H1 (cell line): ENCODE data around the gene PDHX. TPM values are rescaled to one million over a fixed set of nuclear protein-coding genes. Genes with fewer than 3 reads are reported as not detected.

ENCODE experiments used
- CTCF ChIA-PET: fragments of 300-600 bp; sonication (Branson Sonifier 250); formaldehyde crosslinking; loops from one replicate; lab custom pipeline; 2021; ENCODE audit not compliant: partially characterized antibody; lab: Charles Lee
- POLR2A ChIA-PET: fragments of 300-600 bp; sonication (Branson Sonifier 250); formaldehyde crosslinking; loops from one replicate; lab custom pipeline; 2021; ENCODE audit warnings: inconsistent platforms; ENCODE audit not compliant: partially characterized antibody; lab: Charles Lee
- DNase-seq, 2 experiments: peaks; one replicate each; pipeline versions ENCODE4 v3.0.0 to v3.0.0-alpha.2; 2010 to 2022; ENCODE audit warnings: low spot score in 2 of 2, low read depth in 1 of 2, mixed read lengths in 1 of 2
- FAIRE-seq: peaks from 2 replicates; lab custom pipeline; 2011; peaks lifted over from hg19 to GRCh38; lab: Jason Lieb, UNC
- H2AFZ ChIP-seq: 2 replicates; pipeline ENCODE4 v1.8.1; 2012; ENCODE audit warnings: low read length, inconsistent platforms
- H2AK5ac ChIP-seq: 2 replicates; pipeline ENCODE4 v1.6.1; 2013; ENCODE audit warnings: low read depth, low read length
- H2BK120ac ChIP-seq: replicated peaks from 2 replicates; pipeline ENCODE3; 2013; ENCODE audit warnings: low read depth, low read length, inconsistent platforms
- H2BK12ac ChIP-seq: 2 replicates; pipeline ENCODE4 v1.6.1; 2013; ENCODE audit warnings: low read depth, low read length
- H2BK15ac ChIP-seq: 2 replicates; pipeline ENCODE4 v1.6.1; 2013; ENCODE audit warnings: low read length
- H2BK20ac ChIP-seq: 2 replicates; pipeline ENCODE4 v1.6.1; 2013; ENCODE audit warnings: low read length
- H2BK5ac ChIP-seq: 2 replicates; pipeline ENCODE4 v1.6.1; 2013; ENCODE audit warnings: low read depth, low read length
- H3K14ac ChIP-seq: 2 replicates; pipeline ENCODE4 v1.6.1; 2013; ENCODE audit warnings: inconsistent platforms; ENCODE audit not compliant: insufficient read length
- H3K18ac ChIP-seq: 2 replicates; pipeline ENCODE4 v1.6.1; 2013; ENCODE audit warnings: low read length; ENCODE audit errors: extremely low read depth
- H3K23ac ChIP-seq: 2 replicates; pipeline ENCODE4 v1.6.1; 2013; ENCODE audit warnings: inconsistent platforms; ENCODE audit not compliant: insufficient read length
- H3K23me2 ChIP-seq: 2 replicates; pipeline ENCODE4 v1.6.1; 2013; ENCODE audit warnings: low read depth, low read length
- H3K27ac ChIP-seq: 2 replicates; pipeline ENCODE4 v1.6.1; 2011; ENCODE audit warnings: low read depth, low read length, inconsistent platforms
- H3K27me3 ChIP-seq, 4 experiments: replicated peaks in 1 of 4; 1 replicate in 1 of 4; 2 replicates in 3 of 4; pipeline versions ENCODE4 v1.6.1 to v1.8.1; 2011 to 2013; ENCODE audit warnings: low read length in 3 of 4, mild to moderate bottlenecking in 3 of 4, inconsistent platforms in 2 of 4, mixed read lengths in 2 of 4, moderate library complexity in 1 of 4; ENCODE audit not compliant: control insufficient read depth in 3 of 4, insufficient read depth in 3 of 4; ENCODE audit errors: extremely low read depth in 1 of 4
- H3K36me3 ChIP-seq, 4 experiments: 2 replicates each; pipeline versions ENCODE4 v1.6.1 to v1.8.1; 2011 to 2013; ENCODE audit warnings: mild to moderate bottlenecking in 4 of 4, low read length in 3 of 4, moderate library complexity in 2 of 4, control low read depth in 1 of 4, inconsistent platforms in 1 of 4; ENCODE audit not compliant: insufficient read depth in 4 of 4, control insufficient read depth in 2 of 4
- H3K4ac ChIP-seq: replicated peaks from 2 replicates; pipeline ENCODE3; 2013; ENCODE audit warnings: low read length, low read depth, mixed read lengths, inconsistent platforms; ENCODE audit not compliant: insufficient read length
- H3K4me1 ChIP-seq, 4 experiments: replicated peaks in 1 of 4; 1 replicate in 1 of 4; 2 replicates in 3 of 4; pipeline versions ENCODE4 v1.6.1 to v1.8.1; 2011 to 2013; ENCODE audit warnings: low read length in 3 of 4, inconsistent platforms in 2 of 4, mixed read lengths in 1 of 4; ENCODE audit not compliant: insufficient read depth in 4 of 4, control insufficient read depth in 3 of 4
- H3K4me2 ChIP-seq, 2 experiments: 2 replicates each; pipeline versions ENCODE4 v1.6.1 to v1.8.1; 2011 to 2013; ENCODE audit warnings: low read depth in 2 of 2, low read length in 2 of 2, control low read depth in 1 of 2, inconsistent platforms in 1 of 2, mild to moderate bottlenecking in 1 of 2; ENCODE audit not compliant: insufficient read depth in 1 of 2
- H3K4me3 ChIP-seq, 4 experiments: fragments of 200-600, 300-600 bp in 1 of 4; sonication (generic), shearing (Covaris generic), sonication (Bioruptor Twin) in 1 of 4; 2 replicates each; pipeline versions ENCODE4 v1.5.1 to v1.8.1; 2011 to 2016; ENCODE audit warnings: low read length in 4 of 4, low read depth in 3 of 4, control low read depth in 2 of 4, inconsistent platforms in 2 of 4, mild to moderate bottlenecking in 2 of 4, mixed read lengths in 1 of 4, moderate library complexity in 1 of 4; ENCODE audit not compliant: insufficient read depth in 2 of 4; ENCODE audit errors: extremely low read depth in 1 of 4
- H3K56ac ChIP-seq: replicated peaks from 2 replicates; pipeline ENCODE3; 2013; ENCODE audit warnings: low read depth, mild to moderate bottlenecking, mixed read lengths, low read length, inconsistent platforms; ENCODE audit not compliant: insufficient read length
- H3K79me1 ChIP-seq: 2 replicates; pipeline ENCODE4 v1.6.1; 2013; ENCODE audit warnings: low read depth, low read length, control low read depth
- H3K79me2 ChIP-seq, 2 experiments: 2 replicates each; pipeline versions ENCODE4 v1.6.1 to v1.8.1; 2012 to 2013; ENCODE audit warnings: low read length in 2 of 2, mild to moderate bottlenecking in 2 of 2, inconsistent platforms in 1 of 2; ENCODE audit not compliant: insufficient read depth in 2 of 2, control insufficient read depth in 1 of 2
- H3K9ac ChIP-seq, 4 experiments: replicated peaks in 1 of 4; 1 replicate in 1 of 4; 2 replicates in 3 of 4; pipeline versions ENCODE4 v1.6.1 to v1.8.1; 2011 to 2013; ENCODE audit warnings: low read depth in 3 of 4, low read length in 3 of 4, control low read depth in 2 of 4, mild to moderate bottlenecking in 2 of 4, moderate library complexity in 2 of 4, inconsistent platforms in 1 of 4; ENCODE audit errors: extremely low read depth in 1 of 4
- H3K9me3 ChIP-seq, 2 experiments: 2 replicates each; pipeline versions ENCODE4 v1.6.1 to v1.8.1; 2012 to 2013; ENCODE audit warnings: mild to moderate bottlenecking in 2 of 2, moderate library complexity in 2 of 2, control low read depth in 1 of 2, inconsistent platforms in 1 of 2, low read depth in 1 of 2, low read length in 1 of 2, mixed read lengths in 1 of 2; ENCODE audit not compliant: insufficient read depth in 2 of 2
- H4K20me1 ChIP-seq, 2 experiments: replicated peaks in 1 of 2; 2 replicates each; pipeline versions ENCODE3 to v1.8.1; 2011 to 2013; ENCODE audit warnings: inconsistent platforms in 2 of 2, low read length in 2 of 2, mild to moderate bottlenecking in 1 of 2; ENCODE audit not compliant: insufficient read depth in 2 of 2, control insufficient read depth in 1 of 2
- H4K5ac ChIP-seq: 2 replicates; pipeline ENCODE4 v1.6.1; 2013; ENCODE audit warnings: low read length, low read depth, mixed read lengths, inconsistent platforms; ENCODE audit not compliant: insufficient read length
- H4K8ac ChIP-seq: 2 replicates; pipeline ENCODE4 v1.8.0; 2013; ENCODE audit warnings: mild to moderate bottlenecking, moderate library complexity, low read length, inconsistent platforms; ENCODE audit not compliant: insufficient read depth; ENCODE audit errors: extremely low read depth
- H4K91ac ChIP-seq: replicated peaks from 2 replicates; pipeline ENCODE3; 2013; ENCODE audit warnings: low read length, mixed read lengths, inconsistent platforms; ENCODE audit not compliant: insufficient read length
- CBX5 ChIP-seq: fragments of 300-800, 300-1000 bp; sonication (generic); IDR thresholded peaks from 2 replicates; pipeline ENCODE4 v1.7.1; 2016; ENCODE audit warnings: antibody characterized with exemption, low read length, low read depth
- CEBPB ChIP-seq: IDR thresholded peaks from 2 replicates; pipeline ENCODE4 v1.6.1; 2012; ENCODE audit warnings: low read depth, low read length
- CTCF ChIP-seq, 3 experiments: IDR thresholded peaks; 1 replicate in 2 of 3; 2 replicates in 1 of 3; pipeline versions ENCODE4 v1.5.1 to v1.6.1; 2011; ENCODE audit warnings: low read length in 3 of 3, mild to moderate bottlenecking in 3 of 3, inconsistent platforms in 2 of 3, low read depth in 1 of 3, moderate library complexity in 1 of 3; ENCODE audit not compliant: insufficient read depth in 1 of 3; ENCODE audit errors: control extremely low read depth in 1 of 3
- GABPA ChIP-seq: IDR thresholded peaks from 2 replicates; pipeline ENCODE4 v1.6.1; 2011; ENCODE audit warnings: mild to moderate bottlenecking, low read length, moderate library complexity, borderline replicate concordance; ENCODE audit not compliant: insufficient read depth
- KDM1A ChIP-seq: fragments of 200-600, 300-600 bp; sonication (generic); IDR thresholded peaks from 2 replicates; pipeline ENCODE4 v1.7.1; 2016; ENCODE audit warnings: mild to moderate bottlenecking, low read length, borderline replicate concordance
- MAFK ChIP-seq: IDR thresholded peaks from 2 replicates; pipeline ENCODE4 v1.6.1; 2012; ENCODE audit warnings: low read depth, mild to moderate bottlenecking, improper control_type of control experiment, low read length
- NRF1 ChIP-seq: IDR thresholded peaks from 2 replicates; pipeline ENCODE4 v1.6.1; 2011; ENCODE audit warnings: mild to moderate bottlenecking, low read depth, low read length, improper control_type of control experiment
- SP2 ChIP-seq: IDR thresholded peaks from 2 replicates; pipeline ENCODE4 v1.6.1; 2012; ENCODE audit warnings: mild to moderate bottlenecking, low read length, inconsistent platforms
- TAF1 ChIP-seq: IDR thresholded peaks from 2 replicates; pipeline ENCODE4 v1.6.1; 2011; ENCODE audit warnings: mild to moderate bottlenecking, low read depth, low read length
- TAF7 ChIP-seq: optimal IDR thresholded peaks from 2 replicates; pipeline ENCODE3; 2011; ENCODE audit warnings: low read depth, mild to moderate bottlenecking, inconsistent platforms, low read length, moderate library complexity, borderline replicate concordance
- WGBS, 2 experiments: shearing (Covaris generic) in 1 of 2; methylation state at CpG; one replicate each; pipeline versions ENCODE4 v1.1.6 to v1.1.7; 2013 to 2015; ENCODE audit warnings: low lambda C conversion rate in 2 of 2, mixed read lengths in 2 of 2, inconsistent platforms in 1 of 2, low coverage in 1 of 2, missing lambda C conversion rate in 1 of 2; ENCODE audit not compliant: insufficient replicate concordance in 2 of 2, insufficient coverage in 1 of 2, insufficient read length in 1 of 2; ENCODE audit errors: extremely low coverage in 1 of 2, missing lambda C conversion rate in 1 of 2; 5-methylcytosine and 5-hydroxymethylcytosine counted together
- polyA plus RNA-seq, 7 experiments: library from polyadenylated mRNA; depleted of rRNA in 3 of 7; stranded (reverse) in 5 of 7; unstranded in 2 of 7; fragments of >200 nt in 5 of 7; fragments of 200-250 nt in 2 of 7; gene quantifications; 1 replicate in 5 of 7; 2 replicates in 1 of 7; 4 replicates in 1 of 7; pipeline versions ENCODE4 v1.2.1 to v1.2.3, GENCODE V29; 2011 to 2013; ENCODE audit warnings: missing spikeins in 2 of 7, mixed read lengths in 2 of 7
- total RNA-seq: library from RNA; stranded (reverse); fragmentation: NEBNext Ultra II Directional; extraction: Animal tissue kit (Norgen Biotek cat#: 25700); gene quantifications from 2 replicates; pipeline ENCODE4 v1.2.1, GENCODE V29; 2021

PDHX gene
- total and polyA plus RNA-seq, 2 of the 8 experiments (the other 6 are each of a cell fraction or from before 2014, with no cell fraction given), result 12.4 to 51.9 TPM

DNA sequence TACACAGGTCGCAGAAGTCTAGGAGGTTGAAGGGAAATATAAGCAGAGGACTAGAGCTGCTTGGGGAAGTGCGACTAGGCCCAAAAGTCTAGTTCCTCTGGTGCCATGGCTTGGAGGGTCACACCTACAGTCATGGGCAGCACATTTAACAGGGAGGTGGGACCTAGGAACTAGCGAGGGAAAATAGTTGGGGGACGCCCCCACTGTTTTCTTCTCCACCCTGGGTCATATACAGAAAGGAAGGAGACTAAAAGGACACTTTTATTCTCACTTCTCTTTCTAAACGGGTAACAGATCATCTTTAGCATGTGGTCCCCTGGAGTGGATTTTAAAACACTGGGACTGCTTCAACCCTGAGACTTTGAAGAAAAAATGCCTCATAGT is 16.8 kb upstream of the PDHX start:
- Histone ChIP-seq H4K20me1 (no peaks in the 10 kb centered on the region), H2AFZ (no peak overlapping the region), H4K8ac (no peak overlapping the region), H2BK5ac (no peak overlapping the region), H3K56ac (no peak overlapping the region), H2AK5ac (no peak overlapping the region), H3K4me2 (no peak overlapping the region), H3K4ac (no peak overlapping the region), H3K27ac (no peak overlapping the region), H3K79me2 (peaks cover 0 to 13% of the 10 kb centered on the region in 2 experiments; a peak in 2 of 4 replicates), H3K23ac (no peak overlapping the region), H3K4me3 (no peak overlapping the region), H3K27me3 (no peaks in the 10 kb centered on the region), H3K9me3 (peaks cover 43 to 51% of the 10 kb centered on the region in 2 experiments), H3K9ac (no peak overlapping the region), H4K5ac (no peak overlapping the region), H2BK120ac (no peak overlapping the region), H4K91ac (no peak overlapping the region), H2BK12ac (no peak overlapping the region), H3K14ac (no peak overlapping the region), H3K23me2 (no peaks in the 10 kb centered on the region), H3K36me3 (peaks cover 0 to 14% (median 0%) of the 10 kb centered on the region in 4 experiments; a peak in 2 of 8 replicates), H3K18ac (no peak overlapping the region), H2BK15ac (no peak overlapping the region), H2BK20ac (no peak overlapping the region), H3K79me1 (no peaks in the 10 kb centered on the region), H3K4me1 (no peaks in the 10 kb centered on the region)
- DNase-seq (no peak), FAIRE-seq (no peak)
- ChIA-PET POLR2A (interaction anchor here (1.2 kb wide), 1 partner anchor 9 kb away, joined by 3 read pairs; no protein-coding TSS in a partner anchor), CTCF (interaction anchor here (1.0 to 3.5 kb wide), 9 partner anchors 9 to 493 kb away, joined by 3 to 12 read pairs (median 4); partner anchors contain the start of genes APIP and PDHX)
- WGBS, 2 experiments, result 93% methylated on average over 5 of the region's 5 CpGs; no CpG with 5 or more reads in 1 of the 2 experiments
- no peak for TF ChIP-seq GABPA
- TF ChIP-seq SP2, result no peak
- no peak for TF ChIP-seq KDM1A
- no peak for TF ChIP-seq CBX5
- no peak for TF ChIP-seq CEBPB
- TF ChIP-seq CTCF (IDR thresholded peaks at IDR 0.05; ENCODE audit: control extremely low read depth in 1 of 3, insufficient read depth in 1 of 3, low read depth in 1 of 3, low read length in 3 of 3), result no peak
- no peak for TF ChIP-seq NRF1
- TF ChIP-seq TAF7, result no peak
- TF ChIP-seq MAFK, result no peak
- no peak for TF ChIP-seq TAF1
